Liver (tissue), 9 donors: ENCODE data around the gene HSBP1. TPM values are rescaled to one million over a fixed set of nuclear protein-coding genes. Genes with fewer than 3 reads are reported as not detected.

Source experiments
- DNase-seq: peaks from one replicate; pipeline ENCODE4 v3.0.0-alpha.2; 2017; ENCODE audit warnings: low spot score
- H3K27ac ChIP-seq, 2 donors: one replicate each; pipeline ENCODE4 v1.7.0; 2013; ENCODE audit warnings: inconsistent platforms in 2 of 2, low read length in 2 of 2, control low read depth in 1 of 2, low read depth in 1 of 2, mild to moderate bottlenecking in 1 of 2
- H3K27me3 ChIP-seq, 4 donors: one replicate each; pipeline versions ENCODE4 v1.6.1 to v1.7.0; 2013; ENCODE audit warnings: low read length in 3 of 4, inconsistent platforms in 1 of 4, mild to moderate bottlenecking in 1 of 4, moderate library complexity in 1 of 4; ENCODE audit not compliant: control insufficient read depth in 4 of 4, insufficient read depth in 4 of 4
- H3K36me3 ChIP-seq, 4 donors: one replicate each; pipeline versions ENCODE4 v1.6.1 to v1.7.0; 2013; ENCODE audit warnings: low read length in 3 of 4, mild to moderate bottlenecking in 3 of 4, low read depth in 1 of 4, moderate library complexity in 1 of 4; ENCODE audit not compliant: control insufficient read depth in 4 of 4, insufficient read depth in 3 of 4
- H3K4me1 ChIP-seq, 4 donors: one replicate each; pipeline versions ENCODE4 v1.6.1 to v1.7.0; 2013; ENCODE audit warnings: low read length in 3 of 4, mild to moderate bottlenecking in 3 of 4, moderate library complexity in 1 of 4; ENCODE audit not compliant: control insufficient read depth in 4 of 4, insufficient read depth in 4 of 4
- H3K4me3 ChIP-seq, 3 donors: one replicate each; pipeline versions ENCODE4 v1.6.1 to v1.7.0; 2013; ENCODE audit warnings: low read length in 3 of 3, control low read depth in 1 of 3, low read depth in 1 of 3, mild to moderate bottlenecking in 1 of 3
- H3K9ac ChIP-seq, 2 donors: one replicate each; pipeline ENCODE4 v1.7.0; 2013; ENCODE audit warnings: low read length in 2 of 2, mild to moderate bottlenecking in 2 of 2, moderate library complexity in 2 of 2, control low read depth in 1 of 2, low read depth in 1 of 2
- H3K9me3 ChIP-seq, 4 donors: one replicate each; pipeline versions ENCODE4 v1.6.1 to v1.7.0; 2013; ENCODE audit warnings: low read length in 3 of 4; ENCODE audit not compliant: control insufficient read depth in 4 of 4
- EGR1 ChIP-seq, 2 donors: IDR thresholded peaks; 2 replicates each; pipeline ENCODE4 v1.6.1; 2016 to 2018; ENCODE audit warnings: antibody characterized with exemption in 2 of 2, low read depth in 2 of 2
- FOXA1 ChIP-seq: IDR thresholded peaks from 2 replicates; pipeline ENCODE4 v1.6.1; 2016; ENCODE audit warnings: antibody characterized with exemption
- FOXA2 ChIP-seq: IDR thresholded peaks from 2 replicates; pipeline ENCODE4 v1.6.1; 2016; ENCODE audit warnings: antibody characterized with exemption
- GABPA ChIP-seq, 2 donors: IDR thresholded peaks in 1 of 2; conservative IDR thresholded peaks in 1 of 2; 2 replicates each; pipeline ENCODE4 v1.6.1; 2016; ENCODE audit warnings: antibody characterized with exemption in 2 of 2, mild to moderate bottlenecking in 1 of 2, moderate library complexity in 1 of 2
- HNF4A ChIP-seq, 2 donors: conservative IDR thresholded peaks; 2 replicates each; pipeline ENCODE4 v1.6.1; 2016; ENCODE audit warnings: antibody characterized with exemption in 2 of 2, mild to moderate bottlenecking in 2 of 2
- HNF4G ChIP-seq: IDR thresholded peaks from 2 replicates; pipeline ENCODE4 v1.6.1; 2016; ENCODE audit warnings: antibody characterized with exemption
- JUND ChIP-seq, 2 donors: IDR thresholded peaks; 2 replicates each; pipeline ENCODE4 v1.6.1; 2016; ENCODE audit warnings: antibody characterized with exemption in 2 of 2
- NR2F2 ChIP-seq: IDR thresholded peaks from 2 replicates; pipeline ENCODE4 v1.6.1; 2016; ENCODE audit warnings: antibody characterized with exemption
- RAD21 ChIP-seq, 2 donors: IDR thresholded peaks; 2 replicates each; pipeline ENCODE4 v1.6.1; 2016; ENCODE audit warnings: antibody characterized with exemption in 2 of 2, mild to moderate bottlenecking in 2 of 2
- RXRA ChIP-seq, 2 donors: IDR thresholded peaks; 2 replicates each; pipeline ENCODE4 v1.6.1; 2017 to 2018; ENCODE audit warnings: antibody characterized with exemption in 2 of 2, mild to moderate bottlenecking in 1 of 2
- SP1 ChIP-seq: IDR thresholded peaks from 2 replicates; pipeline ENCODE4 v1.6.1; 2018; ENCODE audit warnings: antibody characterized with exemption, mild to moderate bottlenecking
- TAF1 ChIP-seq: conservative IDR thresholded peaks from 2 replicates; pipeline ENCODE4 v1.6.1; 2016; ENCODE audit warnings: antibody characterized with exemption, mild to moderate bottlenecking
- WGBS: extraction: QIAGEN DNeasy Blood & Tissue Kit; methylation state at CpG from one replicate; pipeline ENCODE4 v1.1.7; 2013; 5-methylcytosine and 5-hydroxymethylcytosine counted together
- polyA plus RNA-seq, 2 donors: library from polyadenylated mRNA; stranded (reverse) in 1 of 2; unstranded in 1 of 2; fragments of 200-250 nt in 1 of 2; fragments of >200 nt in 1 of 2; fragmentation: Nextera tagmentation in 1 of 2; extraction: Ambion mirVana in 1 of 2; gene quantifications; one replicate each; pipeline versions ENCODE4 v1.2.1 to v1.2.3, GENCODE V29; 2013 to 2015
- total RNA-seq, 2 donors: library from RNA; depleted of rRNA; stranded (reverse); fragments of >200 nt; gene quantifications; one replicate each; pipeline ENCODE4 v1.2.3, GENCODE V29; 2014
- TF ChIP-seq, protein P1 (sequence below): IDR thresholded peaks from 2 replicates; pipeline ENCODE4 v1.6.1; 2016; ENCODE audit warnings: antibody characterized with exemption
- TF ChIP-seq, protein P2 (sequence below): IDR thresholded peaks from 2 replicates; pipeline ENCODE4 v1.6.1; 2016; ENCODE audit warnings: antibody characterized with exemption, mild to moderate bottlenecking
- TF ChIP-seq, protein P3 (sequence below): IDR thresholded peaks from 2 replicates; pipeline ENCODE4 v1.6.1; 2016; ENCODE audit warnings: antibody characterized with exemption
- TF ChIP-seq, protein P4 (sequence below): IDR thresholded peaks from 2 replicates; pipeline ENCODE4 v1.6.1; 2016; ENCODE audit warnings: antibody characterized with exemption
- TF ChIP-seq, protein P5 (sequence below): fragments of 150-350 bp; IDR thresholded peaks from 2 replicates; pipeline ENCODE4 v1.5.1; 2017; ENCODE audit warnings: improper control_type of control experiment, low read depth, low read length; ENCODE audit not compliant: missing input control
- donor health status: healthy.
- donor health status: healthy.
- donor health status: healthy.
- donor health status: healthy.
- donor health status: healthy.

HSBP1 gene
- total and polyA plus RNA-seq, 4 donors = 5.1 to 106 (median 38.3) TPM

DNA sequence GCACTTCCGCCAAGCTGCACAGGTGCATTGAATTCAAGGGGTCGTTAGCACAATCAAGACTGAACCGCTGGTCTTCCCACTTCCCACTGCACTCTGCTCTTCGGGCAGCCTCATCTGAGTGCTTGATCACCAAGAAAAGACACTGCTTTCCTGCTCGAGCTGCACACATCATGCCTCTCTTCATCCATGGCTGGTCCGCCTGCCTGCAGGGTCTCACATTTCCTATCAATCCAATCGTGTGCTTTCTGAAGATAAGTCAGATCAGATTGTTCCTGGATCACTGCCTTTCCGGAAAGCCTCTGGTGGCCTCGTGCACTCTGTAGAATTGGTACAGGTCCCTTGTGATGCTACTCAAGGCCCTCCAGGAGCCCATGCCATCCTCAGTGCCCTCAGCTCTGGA is 30.8 kb upstream of the HSBP1 start:
- no peaks in the 10 kb centered on the region for H3K36me3 ChIP-seq
- H3K4me1 ChIP-seq = peaks cover 0 to 13% (median 7%) of the 10 kb centered on the region in 4 donors
- no peaks in the 10 kb centered on the region for H3K9me3 ChIP-seq
- no peak overlapping the region for H3K4me3 ChIP-seq
- 83% methylated on average over 9 of the region's 9 CpGs for WGBS
- H3K9ac ChIP-seq = no peak overlapping the region
- no peak overlapping the region for H3K27ac ChIP-seq
- no peak for DNase-seq
- TF ChIP-seq, protein P1, sequence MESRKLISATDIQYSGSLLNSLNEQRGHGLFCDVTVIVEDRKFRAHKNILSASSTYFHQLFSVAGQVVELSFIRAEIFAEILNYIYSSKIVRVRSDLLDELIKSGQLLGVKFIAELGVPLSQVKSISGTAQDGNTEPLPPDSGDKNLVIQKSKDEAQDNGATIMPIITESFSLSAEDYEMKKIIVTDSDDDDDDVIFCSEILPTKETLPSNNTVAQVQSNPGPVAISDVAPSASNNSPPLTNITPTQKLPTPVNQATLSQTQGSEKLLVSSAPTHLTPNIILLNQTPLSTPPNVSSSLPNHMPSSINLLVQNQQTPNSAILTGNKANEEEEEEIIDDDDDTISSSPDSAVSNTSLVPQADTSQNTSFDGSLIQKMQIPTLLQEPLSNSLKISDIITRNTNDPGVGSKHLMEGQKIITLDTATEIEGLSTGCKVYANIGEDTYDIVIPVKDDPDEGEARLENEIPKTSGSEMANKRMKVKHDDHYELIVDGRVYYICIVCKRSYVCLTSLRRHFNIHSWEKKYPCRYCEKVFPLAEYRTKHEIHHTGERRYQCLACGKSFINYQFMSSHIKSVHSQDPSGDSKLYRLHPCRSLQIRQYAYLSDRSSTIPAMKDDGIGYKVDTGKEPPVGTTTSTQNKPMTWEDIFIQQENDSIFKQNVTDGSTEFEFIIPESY = no peak
- TF ChIP-seq RXRA (IDR thresholded peaks at IDR 0.05) (no peak), RAD21 (IDR thresholded peaks at IDR 0.05) (no peak), JUND (IDR thresholded peaks at IDR 0.05) (no peak), HNF4G (no peak), GABPA (IDR thresholded peaks at IDR 0.05 in 1 of 2, conservative IDR thresholded peaks at IDR 0.05 in 1 of 2) (no peak)
- TF ChIP-seq, protein P2, sequence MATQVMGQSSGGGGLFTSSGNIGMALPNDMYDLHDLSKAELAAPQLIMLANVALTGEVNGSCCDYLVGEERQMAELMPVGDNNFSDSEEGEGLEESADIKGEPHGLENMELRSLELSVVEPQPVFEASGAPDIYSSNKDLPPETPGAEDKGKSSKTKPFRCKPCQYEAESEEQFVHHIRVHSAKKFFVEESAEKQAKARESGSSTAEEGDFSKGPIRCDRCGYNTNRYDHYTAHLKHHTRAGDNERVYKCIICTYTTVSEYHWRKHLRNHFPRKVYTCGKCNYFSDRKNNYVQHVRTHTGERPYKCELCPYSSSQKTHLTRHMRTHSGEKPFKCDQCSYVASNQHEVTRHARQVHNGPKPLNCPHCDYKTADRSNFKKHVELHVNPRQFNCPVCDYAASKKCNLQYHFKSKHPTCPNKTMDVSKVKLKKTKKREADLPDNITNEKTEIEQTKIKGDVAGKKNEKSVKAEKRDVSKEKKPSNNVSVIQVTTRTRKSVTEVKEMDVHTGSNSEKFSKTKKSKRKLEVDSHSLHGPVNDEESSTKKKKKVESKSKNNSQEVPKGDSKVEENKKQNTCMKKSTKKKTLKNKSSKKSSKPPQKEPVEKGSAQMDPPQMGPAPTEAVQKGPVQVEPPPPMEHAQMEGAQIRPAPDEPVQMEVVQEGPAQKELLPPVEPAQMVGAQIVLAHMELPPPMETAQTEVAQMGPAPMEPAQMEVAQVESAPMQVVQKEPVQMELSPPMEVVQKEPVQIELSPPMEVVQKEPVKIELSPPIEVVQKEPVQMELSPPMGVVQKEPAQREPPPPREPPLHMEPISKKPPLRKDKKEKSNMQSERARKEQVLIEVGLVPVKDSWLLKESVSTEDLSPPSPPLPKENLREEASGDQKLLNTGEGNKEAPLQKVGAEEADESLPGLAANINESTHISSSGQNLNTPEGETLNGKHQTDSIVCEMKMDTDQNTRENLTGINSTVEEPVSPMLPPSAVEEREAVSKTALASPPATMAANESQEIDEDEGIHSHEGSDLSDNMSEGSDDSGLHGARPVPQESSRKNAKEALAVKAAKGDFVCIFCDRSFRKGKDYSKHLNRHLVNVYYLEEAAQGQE = no peak
- TF ChIP-seq, protein P3, sequence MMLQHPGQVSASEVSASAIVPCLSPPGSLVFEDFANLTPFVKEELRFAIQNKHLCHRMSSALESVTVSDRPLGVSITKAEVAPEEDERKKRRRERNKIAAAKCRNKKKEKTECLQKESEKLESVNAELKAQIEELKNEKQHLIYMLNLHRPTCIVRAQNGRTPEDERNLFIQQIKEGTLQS = no peak
- H3K27me3 ChIP-seq = no peaks in the 10 kb centered on the region

DNA sequence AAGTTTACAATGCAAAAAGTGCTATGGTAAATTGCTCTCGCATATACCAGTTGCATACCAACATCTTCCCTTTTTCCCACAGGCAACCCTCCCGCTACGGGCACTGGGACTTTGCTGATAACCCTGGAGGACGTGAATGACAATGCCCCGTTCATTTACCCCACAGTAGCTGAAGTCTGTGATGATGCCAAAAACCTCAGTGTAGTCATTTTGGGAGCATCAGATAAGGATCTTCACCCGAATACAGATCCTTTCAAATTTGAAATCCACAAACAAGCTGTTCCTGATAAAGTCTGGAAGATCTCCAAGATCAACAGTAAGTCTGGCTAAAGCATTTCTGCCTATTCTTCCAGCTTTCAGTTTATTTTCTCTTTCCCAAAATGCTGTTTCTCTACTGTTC is 27.9 kb upstream of the HSBP1 start:
- 13% methylated on average over 6 of the region's 6 CpGs for WGBS
- H3K27me3 ChIP-seq = no peaks in the 10 kb centered on the region
- TF ChIP-seq HNF4A (conservative IDR thresholded peaks at IDR 0.05) = peak in 1 of 2 donors; percentile 20
- TF ChIP-seq, protein P4, sequence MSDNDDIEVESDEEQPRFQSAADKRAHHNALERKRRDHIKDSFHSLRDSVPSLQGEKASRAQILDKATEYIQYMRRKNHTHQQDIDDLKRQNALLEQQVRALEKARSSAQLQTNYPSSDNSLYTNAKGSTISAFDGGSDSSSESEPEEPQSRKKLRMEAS = no peak
- TF ChIP-seq RXRA (IDR thresholded peaks at IDR 0.05) = peak in 1 of 2 donors; percentile 17
- TF ChIP-seq FOXA2 = peak; percentile 76
- peaks cover 0 to 13% (median 7%) of the 10 kb centered on the region in 4 donors for H3K4me1 ChIP-seq
- H3K36me3 ChIP-seq = no peaks in the 10 kb centered on the region
- H3K9me3 ChIP-seq = no peaks in the 10 kb centered on the region
- no peak for DNase-seq
- H3K4me3 ChIP-seq = no peak overlapping the region
- no peak overlapping the region for H3K27ac ChIP-seq
- no peak overlapping the region for H3K9ac ChIP-seq

DNA sequence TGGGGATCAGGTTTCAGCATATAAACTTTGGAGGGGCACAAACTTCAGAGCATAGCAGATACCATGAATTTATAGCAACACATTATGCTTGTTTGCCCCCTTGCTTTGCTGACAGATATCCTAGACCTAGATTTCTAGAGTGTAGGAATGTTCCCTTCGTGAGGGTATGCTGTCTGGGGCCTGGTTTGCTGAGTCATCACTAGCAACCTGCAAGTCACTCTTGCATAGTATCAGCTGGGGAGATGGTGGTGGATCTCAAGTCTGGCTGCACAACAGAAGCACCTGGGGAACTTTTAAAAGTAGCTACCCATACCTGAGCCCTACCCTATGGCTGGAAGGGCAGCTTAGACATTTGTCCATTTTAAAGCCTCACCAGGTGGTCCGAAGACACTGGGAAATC is 22.3 kb upstream of the HSBP1 start:
- no peak overlapping the region for H3K4me3 ChIP-seq
- no peak overlapping the region for H3K27ac ChIP-seq
- H3K27me3 ChIP-seq = no peaks in the 10 kb centered on the region
- DNase-seq = no peak
- H3K9me3 ChIP-seq = no peaks in the 10 kb centered on the region
- TF ChIP-seq RAD21 (IDR thresholded peaks at IDR 0.05) = no peak
- TF ChIP-seq EGR1 (IDR thresholded peaks at IDR 0.05; ENCODE audit: low read depth in 2 of 2) = no peak
- TF ChIP-seq FOXA1 = no peak
- TF ChIP-seq, protein P3 = no peak
- no peak for TF ChIP-seq TAF1
- TF ChIP-seq SP1 = no peak
- TF ChIP-seq, protein P5, sequence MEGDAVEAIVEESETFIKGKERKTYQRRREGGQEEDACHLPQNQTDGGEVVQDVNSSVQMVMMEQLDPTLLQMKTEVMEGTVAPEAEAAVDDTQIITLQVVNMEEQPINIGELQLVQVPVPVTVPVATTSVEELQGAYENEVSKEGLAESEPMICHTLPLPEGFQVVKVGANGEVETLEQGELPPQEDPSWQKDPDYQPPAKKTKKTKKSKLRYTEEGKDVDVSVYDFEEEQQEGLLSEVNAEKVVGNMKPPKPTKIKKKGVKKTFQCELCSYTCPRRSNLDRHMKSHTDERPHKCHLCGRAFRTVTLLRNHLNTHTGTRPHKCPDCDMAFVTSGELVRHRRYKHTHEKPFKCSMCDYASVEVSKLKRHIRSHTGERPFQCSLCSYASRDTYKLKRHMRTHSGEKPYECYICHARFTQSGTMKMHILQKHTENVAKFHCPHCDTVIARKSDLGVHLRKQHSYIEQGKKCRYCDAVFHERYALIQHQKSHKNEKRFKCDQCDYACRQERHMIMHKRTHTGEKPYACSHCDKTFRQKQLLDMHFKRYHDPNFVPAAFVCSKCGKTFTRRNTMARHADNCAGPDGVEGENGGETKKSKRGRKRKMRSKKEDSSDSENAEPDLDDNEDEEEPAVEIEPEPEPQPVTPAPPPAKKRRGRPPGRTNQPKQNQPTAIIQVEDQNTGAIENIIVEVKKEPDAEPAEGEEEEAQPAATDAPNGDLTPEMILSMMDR = no peak
- no peak for TF ChIP-seq NR2F2
- TF ChIP-seq JUND (IDR thresholded peaks at IDR 0.05) = no peak
- TF ChIP-seq GABPA (IDR thresholded peaks at IDR 0.05 in 1 of 2, conservative IDR thresholded peaks at IDR 0.05 in 1 of 2) = no peak
- TF ChIP-seq, protein P1 = no peak
- no peak for TF ChIP-seq FOXA2
- H3K4me1 ChIP-seq = peaks cover 0 to 4% (median under 1%) of the 10 kb centered on the region in 4 donors
- WGBS = 80% methylated on average over 2 of the region's 2 CpGs
- H3K36me3 ChIP-seq = no peaks in the 10 kb centered on the region
- no peak overlapping the region for H3K9ac ChIP-seq
